Measurements from ENCODE around the gene TUBD1. TPM values are rescaled to one million over a fixed set of nuclear protein-coding genes. Genes with fewer than 3 reads are reported as not detected.
A peak's percentile ranks its signal among the peaks of the same experiment; 100 is the strongest.

TUBD1 gene
- total RNA-seq, 1 experiment from 2014 or later, result 12.5 TPM

GRCh38 chr17:59826706-59827453, 65.9 kb downstream of the TUBD1 start:
- no peaks in the 10 kb centered on the region for H3K9me3 ChIP-seq (ENCODE audit: control insufficient read depth, insufficient read depth, low read depth, low read length)
- intact Hi-C loops (cut with micrococcal nuclease; ENCODE audit: unreplicated experiment) (no loop called here), in situ Hi-C loops (cut with HindIII; ENCODE audit: low pct_unique_long_range_greater_than_20kb, low sequenced_read_pairs) (no loop called here)
- peaks cover 67% of the 10 kb centered on the region for H3K4me1 ChIP-seq (ENCODE audit: control insufficient read depth, insufficient read depth, low read length)
- no peak overlapping the region for H3K4me3 ChIP-seq (ENCODE audit: low read depth in 2 of 2, low read length in 2 of 2)
- H3K27ac ChIP-seq (ENCODE audit: low read length), result peak overlapping the region; percentile 100
- no peaks in the 10 kb centered on the region; the same call in 1 of the 2 replicates for H3K36me3 ChIP-seq (ENCODE audit: control insufficient read depth, insufficient read depth, low read length)
- H3K27me3 ChIP-seq (ENCODE audit: control insufficient read depth, insufficient read depth, low read length), result no peaks in the 10 kb centered on the region
- no peak for ATAC-seq
- no peak for TF ChIP-seq TCF7L2 (IDR thresholded peaks at IDR 0.05; ENCODE audit: low read depth, low read length)
- no peak for TF ChIP-seq SIN3A (IDR thresholded peaks at IDR 0.05; ENCODE audit: borderline replicate concordance, insufficient read depth, low read depth, low read length)
- TF ChIP-seq POLR2AphosphoS5 (IDR thresholded peaks at IDR 0.05; ENCODE audit: low read depth, low read length), result no peak
- no peak for TF ChIP-seq CTCF (IDR thresholded peaks at IDR 0.05)
- no peak for TF ChIP-seq REST (IDR thresholded peaks at IDR 0.05; ENCODE audit: insufficient read depth in 1 of 2, low read depth in 2 of 2, low read length in 1 of 2)
- BruUV-seq (replicated peaks), result no TSS peak
- ChIA-PET POLR2A (interaction anchor here (0.7 to 1.2 kb wide), 2 partner anchors 22 to 118 kb away, joined by 3 read pairs; no protein-coding TSS in a partner anchor), CTCF (no interaction called here)
- no peak for DNase-seq (ENCODE audit: low read depth, low spot score)

GRCh38 chr17:59825533-59826322, 67.0 kb downstream of the TUBD1 start:
- Histone ChIP-seq H3K27me3 (ENCODE audit: control insufficient read depth, insufficient read depth, low read length) (no peaks in the 10 kb centered on the region), H3K4me3 (ENCODE audit: low read depth in 2 of 2, low read length in 2 of 2) (no peak overlapping the region), H3K36me3 (ENCODE audit: control insufficient read depth, insufficient read depth, low read length) (no peaks in the 10 kb centered on the region; the same call in 1 of the 2 replicates), H3K4me1 (ENCODE audit: control insufficient read depth, insufficient read depth, low read length) (peaks cover 55% of the 10 kb centered on the region), H3K27ac (ENCODE audit: low read length) (peak overlapping the region; percentile 100), H3K9me3 (ENCODE audit: control insufficient read depth, insufficient read depth, low read depth, low read length) (no peaks in the 10 kb centered on the region)
- ChIA-PET CTCF (no interaction called here), POLR2A (interaction anchor here (0.7 to 0.9 kb wide), 3 partner anchors 10 to 28 kb away, joined by 3 to 10 read pairs (median 4); no protein-coding TSS in a partner anchor)
- no TSS peak for BruUV-seq (replicated peaks)
- DNase-seq (ENCODE audit: low read depth, low spot score), result no peak
- ATAC-seq, result no peak
- intact Hi-C loops (cut with micrococcal nuclease; ENCODE audit: unreplicated experiment), result loop anchor here (2.0 kb wide), 1 partner anchor 139 kb away; no protein-coding TSS in a partner anchor
- TF ChIP-seq TCF7L2 (IDR thresholded peaks at IDR 0.05; ENCODE audit: low read depth, low read length) (no peak), CTCF (IDR thresholded peaks at IDR 0.05) (no peak), SIN3A (IDR thresholded peaks at IDR 0.05; ENCODE audit: borderline replicate concordance, insufficient read depth, low read depth, low read length) (no peak), REST (IDR thresholded peaks at IDR 0.05; ENCODE audit: insufficient read depth in 1 of 2, low read depth in 2 of 2, low read length in 1 of 2) (no peak), POLR2AphosphoS5 (IDR thresholded peaks at IDR 0.05; ENCODE audit: low read depth, low read length) (no peak)
- in situ Hi-C loops (cut with HindIII; ENCODE audit: low pct_unique_long_range_greater_than_20kb, low sequenced_read_pairs), result no loop called here

Measured in Panc1 (cell line).